GM23338 (cell line): ENCODE measurements around the gene TIRAP. TPM values are rescaled to one million over a fixed set of nuclear protein-coding genes. Genes with fewer than 3 reads are reported as not detected.

Experiments used
- ATAC-seq: fragments of 200-7000 bp; cut with Tn5 transposase; 3 replicates; pipeline ENCODE4 v1.9.1; 2020
- DNase-seq: peaks from one replicate; pipeline ENCODE4 v3.0.0-alpha.2; 2015; ENCODE audit warnings: low spot score
- H2AFZ ChIP-seq: fragments of 200-600 bp; sonication (generic); 2 replicates; pipeline ENCODE4 v1.8.0; 2016; ENCODE audit warnings: antibody characterized with exemption, mild to moderate bottlenecking, moderate library complexity
- H3F3A ChIP-seq: fragments of 200-600 bp; sonication (generic); replicated peaks from 2 replicates; pipeline ENCODE4 v1.8.0; 2017; ENCODE audit warnings: antibody characterized with exemption, mixed run types, low read depth
- H3K27ac ChIP-seq: fragments of 200-600 bp; sonication (generic); 2 replicates; pipeline ENCODE4 v1.6.1; 2016; ENCODE audit warnings: low read depth
- H3K27me3 ChIP-seq: fragments of 200-600 bp; sonication (generic); 2 replicates; pipeline ENCODE4 v1.8.0; 2016; ENCODE audit warnings: mild to moderate bottlenecking, mixed run types, moderate library complexity; ENCODE audit not compliant: insufficient read depth
- H3K36me3 ChIP-seq: fragments of 200-600 bp; sonication (generic); 2 replicates; pipeline ENCODE4 v1.8.0; 2016; ENCODE audit warnings: mild to moderate bottlenecking; ENCODE audit not compliant: insufficient read depth
- H3K4me1 ChIP-seq: fragments of 200-600 bp; sonication (generic); 2 replicates; pipeline ENCODE4 v1.8.0; 2016; ENCODE audit warnings: mild to moderate bottlenecking, moderate library complexity; ENCODE audit not compliant: insufficient read depth
- H3K4me2 ChIP-seq: fragments of 200-600 bp; sonication (generic); 2 replicates; pipeline ENCODE4 v1.7.1; 2017; ENCODE audit warnings: mixed run types
- H3K4me3 ChIP-seq: fragments of 200-600 bp; sonication (generic); 2 replicates; pipeline ENCODE4 v1.6.1; 2016; ENCODE audit warnings: mixed run types
- H3K79me2 ChIP-seq: fragments of 200-600 bp; sonication (generic); replicated peaks from 2 replicates; pipeline ENCODE4 v1.8.0; 2017; ENCODE audit warnings: mild to moderate bottlenecking; ENCODE audit not compliant: insufficient read depth
- H3K9me2 ChIP-seq: fragments of 200-600 bp; sonication (generic); 2 replicates; pipeline ENCODE4 v1.8.0; 2017; ENCODE audit not compliant: insufficient read depth
- H4K20me1 ChIP-seq: fragments of 200-600 bp; sonication (generic); replicated peaks from 2 replicates; pipeline ENCODE4 v1.8.0; 2017; ENCODE audit warnings: mild to moderate bottlenecking; ENCODE audit not compliant: insufficient read depth
- H3K27ac Mint-ChIP-seq: 2 replicates; pipeline ENCODE4 v1.8.0; 2020; ENCODE audit warnings: inconsistent platforms, mild to moderate bottlenecking, moderate library complexity, mixed read lengths
- H3K27me3 Mint-ChIP-seq: 3 replicates; pipeline ENCODE4 v1.8.0; 2022; ENCODE audit warnings: low read depth, mild to moderate bottlenecking, moderate library complexity, mixed read lengths, inconsistent platforms; ENCODE audit not compliant: insufficient read depth, poor library complexity
- H3K36me3 Mint-ChIP-seq: 3 replicates; pipeline ENCODE4 v1.8.0; 2021; ENCODE audit warnings: low read depth, mild to moderate bottlenecking, inconsistent platforms, moderate library complexity, mixed read lengths
- H3K4me1 Mint-ChIP-seq: 3 replicates; pipeline ENCODE4 v1.8.0; 2020; ENCODE audit warnings: mild to moderate bottlenecking, inconsistent platforms, mixed read lengths
- H3K4me3 Mint-ChIP-seq: 3 replicates; pipeline ENCODE4 v1.8.0; 2021; ENCODE audit warnings: moderate library complexity, mild to moderate bottlenecking, inconsistent platforms, mixed read lengths
- H3K9me3 Mint-ChIP-seq: 3 replicates; pipeline ENCODE4 v1.8.0; 2020; ENCODE audit warnings: moderate library complexity, mild to moderate bottlenecking, inconsistent platforms, mixed read lengths
- CREB1 ChIP-seq: fragments of 250-450 bp; sonication (Bioruptor Pico); IDR thresholded peaks from 2 replicates; pipeline ENCODE4 v1.5.0; 2020; ENCODE audit warnings: low read depth, mild to moderate bottlenecking, moderate library complexity
- CTCF ChIP-seq, 2 experiments: fragments of 200-600 bp in 1 of 2; sonication (generic) in 1 of 2; conservative IDR thresholded peaks; 2 replicates each; pipeline versions ENCODE4 v1.5.1 to v1.6.1; 2016 to 2017; ENCODE audit warnings: antibody characterized with exemption in 2 of 2, low read depth in 2 of 2, mild to moderate bottlenecking in 2 of 2, moderate library complexity in 1 of 2
- ETS1 ChIP-seq: IDR thresholded peaks from 2 replicates; pipeline ENCODE4 v1.6.1; 2016; ENCODE audit warnings: antibody characterized with exemption
- EZH2 ChIP-seq: fragments of 200-600 bp; sonication (generic); IDR thresholded peaks from one replicate; pipeline ENCODE4 v1.8.0; 2017; ENCODE audit warnings: antibody characterized with exemption, mild to moderate bottlenecking, low read depth; ENCODE audit not compliant: unreplicated experiment
- EZH2phosphoT487 ChIP-seq: fragments of 200-600 bp; sonication (generic); IDR thresholded peaks from one replicate; pipeline ENCODE4 v1.8.1; 2018; ENCODE audit warnings: antibody characterized with exemption; ENCODE audit not compliant: unreplicated experiment
- NANOG ChIP-seq: IDR thresholded peaks from 2 replicates; pipeline ENCODE4 v1.6.1; 2016; ENCODE audit warnings: antibody characterized with exemption, borderline replicate concordance
- POLR2AphosphoS5 ChIP-seq: IDR thresholded peaks from 2 replicates; pipeline ENCODE4 v1.6.1; 2016; ENCODE audit warnings: antibody characterized with exemption, low read depth
- ZNF331 ChIP-seq: fragments of 250-450 bp; sonication (Bioruptor Pico); IDR thresholded peaks from 2 replicates; pipeline ENCODE4 v1.5.0; 2020; ENCODE audit warnings: low read depth, mild to moderate bottlenecking, moderate library complexity
- polyA plus RNA-seq: library from polyadenylated mRNA; unstranded; fragments of >200 nt; fragmentation: Nextera tagmentation; extraction: Ambion mirVana; gene quantifications from 2 replicates; pipeline ENCODE4 v1.2.1, GENCODE V29; 2016
- total RNA-seq: library from RNA; depleted of rRNA; stranded (reverse); fragments of >200 nt; shearing (Covaris generic); gene quantifications from 2 replicates; pipeline ENCODE4 v1.2.3, GENCODE V29; 2014
- TF ChIP-seq, protein P1 (sequence below): IDR thresholded peaks from one replicate; pipeline ENCODE4 v1.6.1; 2018; ENCODE audit warnings: antibody characterized with exemption; ENCODE audit not compliant: unreplicated experiment
- TF ChIP-seq, protein P2 (sequence below): fragments of 250-450 bp; sonication (Bioruptor Pico); IDR thresholded peaks from 2 replicates; pipeline ENCODE4 v1.5.0; 2020; ENCODE audit warnings: mild to moderate bottlenecking, moderate library complexity

Gene TIRAP
- total and polyA plus RNA-seq, 2 experiments from 2014 or later = 1.1 to 3.4 TPM

GRCh38 chr11:126338346-126339055, 55.6 kb downstream of the TIRAP start:
- H2AFZ ChIP-seq = no peak overlapping the region
- H3K27ac Mint-ChIP-seq = no peak overlapping the region
- H4K20me1 ChIP-seq = no peaks in the 10 kb centered on the region
- no peaks in the 10 kb centered on the region for H3K9me2 ChIP-seq
- H3K4me3 Mint-ChIP-seq = no peak overlapping the region
- TF ChIP-seq CREB1 (CRISPR knock-in tag) = no peak
- TF ChIP-seq ETS1 = no peak
- TF ChIP-seq, protein P1, sequence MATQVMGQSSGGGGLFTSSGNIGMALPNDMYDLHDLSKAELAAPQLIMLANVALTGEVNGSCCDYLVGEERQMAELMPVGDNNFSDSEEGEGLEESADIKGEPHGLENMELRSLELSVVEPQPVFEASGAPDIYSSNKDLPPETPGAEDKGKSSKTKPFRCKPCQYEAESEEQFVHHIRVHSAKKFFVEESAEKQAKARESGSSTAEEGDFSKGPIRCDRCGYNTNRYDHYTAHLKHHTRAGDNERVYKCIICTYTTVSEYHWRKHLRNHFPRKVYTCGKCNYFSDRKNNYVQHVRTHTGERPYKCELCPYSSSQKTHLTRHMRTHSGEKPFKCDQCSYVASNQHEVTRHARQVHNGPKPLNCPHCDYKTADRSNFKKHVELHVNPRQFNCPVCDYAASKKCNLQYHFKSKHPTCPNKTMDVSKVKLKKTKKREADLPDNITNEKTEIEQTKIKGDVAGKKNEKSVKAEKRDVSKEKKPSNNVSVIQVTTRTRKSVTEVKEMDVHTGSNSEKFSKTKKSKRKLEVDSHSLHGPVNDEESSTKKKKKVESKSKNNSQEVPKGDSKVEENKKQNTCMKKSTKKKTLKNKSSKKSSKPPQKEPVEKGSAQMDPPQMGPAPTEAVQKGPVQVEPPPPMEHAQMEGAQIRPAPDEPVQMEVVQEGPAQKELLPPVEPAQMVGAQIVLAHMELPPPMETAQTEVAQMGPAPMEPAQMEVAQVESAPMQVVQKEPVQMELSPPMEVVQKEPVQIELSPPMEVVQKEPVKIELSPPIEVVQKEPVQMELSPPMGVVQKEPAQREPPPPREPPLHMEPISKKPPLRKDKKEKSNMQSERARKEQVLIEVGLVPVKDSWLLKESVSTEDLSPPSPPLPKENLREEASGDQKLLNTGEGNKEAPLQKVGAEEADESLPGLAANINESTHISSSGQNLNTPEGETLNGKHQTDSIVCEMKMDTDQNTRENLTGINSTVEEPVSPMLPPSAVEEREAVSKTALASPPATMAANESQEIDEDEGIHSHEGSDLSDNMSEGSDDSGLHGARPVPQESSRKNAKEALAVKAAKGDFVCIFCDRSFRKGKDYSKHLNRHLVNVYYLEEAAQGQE = no peak
- no peak for TF ChIP-seq EZH2phosphoT487
- TF ChIP-seq NANOG = no peak
- TF ChIP-seq CTCF (conservative IDR thresholded peaks at IDR 0.05; ENCODE audit: low read depth in 2 of 2) = no peak
- no peak for TF ChIP-seq EZH2
- TF ChIP-seq ZNF331 = no peak
- TF ChIP-seq, protein P2, sequence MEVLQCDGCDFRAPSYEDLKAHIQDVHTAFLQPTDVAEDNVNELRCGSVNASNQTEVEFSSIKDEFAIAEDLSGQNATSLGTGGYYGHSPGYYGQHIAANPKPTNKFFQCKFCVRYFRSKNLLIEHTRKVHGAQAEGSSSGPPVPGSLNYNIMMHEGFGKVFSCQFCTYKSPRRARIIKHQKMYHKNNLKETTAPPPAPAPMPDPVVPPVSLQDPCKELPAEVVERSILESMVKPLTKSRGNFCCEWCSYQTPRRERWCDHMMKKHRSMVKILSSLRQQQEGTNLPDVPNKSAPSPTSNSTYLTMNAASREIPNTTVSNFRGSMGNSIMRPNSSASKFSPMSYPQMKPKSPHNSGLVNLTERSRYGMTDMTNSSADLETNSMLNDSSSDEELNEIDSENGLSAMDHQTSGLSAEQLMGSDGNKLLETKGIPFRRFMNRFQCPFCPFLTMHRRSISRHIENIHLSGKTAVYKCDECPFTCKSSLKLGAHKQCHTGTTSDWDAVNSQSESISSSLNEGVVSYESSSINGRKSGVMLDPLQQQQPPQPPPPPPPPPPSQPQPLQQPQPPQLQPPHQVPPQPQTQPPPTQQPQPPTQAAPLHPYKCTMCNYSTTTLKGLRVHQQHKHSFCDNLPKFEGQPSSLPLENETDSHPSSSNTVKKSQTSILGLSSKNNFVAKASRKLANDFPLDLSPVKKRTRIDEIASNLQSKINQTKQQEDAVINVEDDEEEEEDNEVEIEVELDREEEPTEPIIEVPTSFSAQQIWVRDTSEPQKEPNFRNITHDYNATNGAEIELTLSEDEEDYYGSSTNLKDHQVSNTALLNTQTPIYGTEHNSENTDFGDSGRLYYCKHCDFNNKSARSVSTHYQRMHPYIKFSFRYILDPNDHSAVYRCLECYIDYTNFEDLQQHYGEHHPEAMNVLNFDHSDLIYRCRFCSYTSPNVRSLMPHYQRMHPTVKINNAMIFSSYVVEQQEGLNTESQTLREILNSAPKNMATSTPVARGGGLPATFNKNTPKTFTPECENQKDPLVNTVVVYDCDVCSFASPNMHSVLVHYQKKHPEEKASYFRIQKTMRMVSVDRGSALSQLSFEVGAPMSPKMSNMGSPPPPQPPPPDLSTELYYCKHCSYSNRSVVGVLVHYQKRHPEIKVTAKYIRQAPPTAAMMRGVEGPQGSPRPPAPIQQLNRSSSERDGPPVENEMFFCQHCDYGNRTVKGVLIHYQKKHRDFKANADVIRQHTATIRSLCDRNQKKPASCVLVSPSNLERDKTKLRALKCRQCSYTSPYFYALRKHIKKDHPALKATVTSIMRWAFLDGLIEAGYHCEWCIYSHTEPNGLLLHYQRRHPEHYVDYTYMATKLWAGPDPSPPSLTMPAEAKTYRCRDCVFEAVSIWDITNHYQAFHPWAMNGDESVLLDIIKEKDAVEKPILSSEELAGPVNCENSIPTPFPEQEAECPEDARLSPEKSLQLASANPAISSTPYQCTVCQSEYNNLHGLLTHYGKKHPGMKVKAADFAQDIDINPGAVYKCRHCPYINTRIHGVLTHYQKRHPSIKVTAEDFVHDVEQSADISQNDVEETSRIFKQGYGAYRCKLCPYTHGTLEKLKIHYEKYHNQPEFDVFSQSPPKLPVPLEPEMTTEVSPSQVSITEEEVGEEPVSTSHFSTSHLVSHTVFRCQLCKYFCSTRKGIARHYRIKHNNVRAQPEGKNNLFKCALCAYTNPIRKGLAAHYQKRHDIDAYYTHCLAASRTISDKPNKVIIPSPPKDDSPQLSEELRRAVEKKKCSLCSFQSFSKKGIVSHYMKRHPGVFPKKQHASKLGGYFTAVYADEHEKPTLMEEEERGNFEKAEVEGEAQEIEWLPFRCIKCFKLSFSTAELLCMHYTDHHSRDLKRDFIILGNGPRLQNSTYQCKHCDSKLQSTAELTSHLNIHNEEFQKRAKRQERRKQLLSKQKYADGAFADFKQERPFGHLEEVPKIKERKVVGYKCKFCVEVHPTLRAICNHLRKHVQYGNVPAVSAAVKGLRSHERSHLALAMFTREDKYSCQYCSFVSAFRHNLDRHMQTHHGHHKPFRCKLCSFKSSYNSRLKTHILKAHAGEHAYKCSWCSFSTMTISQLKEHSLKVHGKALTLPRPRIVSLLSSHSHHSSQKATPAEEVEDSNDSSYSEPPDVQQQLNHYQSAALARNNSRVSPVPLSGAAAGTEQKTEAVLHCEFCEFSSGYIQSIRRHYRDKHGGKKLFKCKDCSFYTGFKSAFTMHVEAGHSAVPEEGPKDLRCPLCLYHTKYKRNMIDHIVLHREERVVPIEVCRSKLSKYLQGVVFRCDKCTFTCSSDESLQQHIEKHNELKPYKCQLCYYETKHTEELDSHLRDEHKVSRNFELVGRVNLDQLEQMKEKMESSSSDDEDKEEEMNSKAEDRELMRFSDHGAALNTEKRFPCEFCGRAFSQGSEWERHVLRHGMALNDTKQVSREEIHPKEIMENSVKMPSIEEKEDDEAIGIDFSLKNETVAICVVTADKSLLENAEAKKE (CRISPR knock-in tag) = no peak
- TF ChIP-seq POLR2AphosphoS5 = no peak
- DNase-seq = no peak
- H3F3A ChIP-seq = no peaks in the 10 kb centered on the region
- H3K4me3 ChIP-seq = no peak overlapping the region
- H3K4me2 ChIP-seq = no peak overlapping the region
- ATAC-seq = no peak
- no peaks in the 10 kb centered on the region for H3K79me2 ChIP-seq
- peaks cover 22% of the 10 kb centered on the region for H3K36me3 Mint-ChIP-seq
- no peak overlapping the region for H3K27ac ChIP-seq
- peaks cover 13% of the 10 kb centered on the region for H3K27me3 Mint-ChIP-seq
- H3K4me1 Mint-ChIP-seq = peaks cover 27% of the 10 kb centered on the region
- peaks cover 5% of the 10 kb centered on the region for H3K4me1 ChIP-seq
- H3K27me3 ChIP-seq = no peaks in the 10 kb centered on the region
- no peaks in the 10 kb centered on the region for H3K9me3 Mint-ChIP-seq
- no peaks in the 10 kb centered on the region for H3K36me3 ChIP-seq
